CD4-positive, alpha-beta T cell treated with Interferon gamma for 1 hour (primary cell): ENCODE results near the gene SPOCK3.
"Not testable (repeated sequence)": the region's sequence is repeated elsewhere in the genome, so short reads cannot be mapped to it uniquely, and the experiment has no call there.

Experiments
- DNase-seq: peaks from one replicate; pipeline ENCODE4 v3.0.0-alpha.2; 2020

SPOCK3 gene

GRCh38 chr4:167234316-167234881, at the start of gene SPOCK3:
Gene SPOCK3, minus strand, starts transcription at chr4:167234494.
- DNase-seq = no peak

GRCh38 chr4:167282171-167282864, 48.0 kb upstream of the SPOCK3 start:
- no peak for DNase-seq

- DNase-seq = not testable (repeated sequence)
Observed at GRCh38 chr4:167281545-167281944, 47.3 kb upstream of the SPOCK3 start.

- DNase-seq = no peak
Observed at GRCh38 chr4:167274351-167274750, 40.1 kb upstream of the SPOCK3 start.

- DNase-seq = no peak
Observed at GRCh38 chr4:167265231-167265630, 30.9 kb upstream of the SPOCK3 start.

- DNase-seq = no peak
Observed at GRCh38 chr4:167248271-167248670, 14.0 kb upstream of the SPOCK3 start.

GRCh38 chr4:167239627-167240026, 5.3 kb upstream of the SPOCK3 start:
- no peak for DNase-seq

- no peak for DNase-seq
Observed at GRCh38 chr4:167238226-167238625, 3.9 kb upstream of the SPOCK3 start.

GRCh38 chr4:167233685-167234315, 494 bp downstream of the SPOCK3 start:
- DNase-seq = no peak

- no peak for DNase-seq
Observed at GRCh38 chr4:167232805-167233684, 1.2 kb downstream of the SPOCK3 start.

GRCh38 chr4:167230744-167231143, 3.5 kb downstream of the SPOCK3 start:
- no peak for DNase-seq

- no peak for DNase-seq
Observed at GRCh38 chr4:167222099-167222498, 12.2 kb downstream of the SPOCK3 start.

GRCh38 chr4:167221084-167221483, 13.2 kb downstream of the SPOCK3 start:
- DNase-seq = no peak

- DNase-seq = no peak
Observed at GRCh38 chr4:167218022-167218608, 16.2 kb downstream of the SPOCK3 start.

GRCh38 chr4:167216783-167217182, 17.5 kb downstream of the SPOCK3 start:
- no peak for DNase-seq

- DNase-seq = no peak
Observed at GRCh38 chr4:167210166-167210565, 24.1 kb downstream of the SPOCK3 start.

GRCh38 chr4:167196344-167197012, 37.8 kb downstream of the SPOCK3 start:
- no peak for DNase-seq

- DNase-seq = no peak
Observed at GRCh38 chr4:167190379-167190778, 43.9 kb downstream of the SPOCK3 start.

- no peak for DNase-seq
Observed at GRCh38 chr4:167185465-167185864, 48.8 kb downstream of the SPOCK3 start.

- DNase-seq = no peak
Observed at GRCh38 chr4:167183036-167183435, 51.3 kb downstream of the SPOCK3 start.

GRCh38 chr4:167177925-167178324, 56.4 kb downstream of the SPOCK3 start:
- no peak for DNase-seq

- no peak for DNase-seq
Observed at GRCh38 chr4:167176723-167177367, 57.4 kb downstream of the SPOCK3 start.
